COLO829 (cell line): ENCODE data around the gene MTCH1.
"Not testable (repeated sequence)": the region's sequence is repeated elsewhere in the genome, so short reads cannot be mapped to it uniquely, and the experiment has no call there.

Experiments
- DNase-seq: peaks from one replicate; pipeline ENCODE4 v3.0.0; 2012; ENCODE audit warnings: low spot score

Gene MTCH1

DNA sequence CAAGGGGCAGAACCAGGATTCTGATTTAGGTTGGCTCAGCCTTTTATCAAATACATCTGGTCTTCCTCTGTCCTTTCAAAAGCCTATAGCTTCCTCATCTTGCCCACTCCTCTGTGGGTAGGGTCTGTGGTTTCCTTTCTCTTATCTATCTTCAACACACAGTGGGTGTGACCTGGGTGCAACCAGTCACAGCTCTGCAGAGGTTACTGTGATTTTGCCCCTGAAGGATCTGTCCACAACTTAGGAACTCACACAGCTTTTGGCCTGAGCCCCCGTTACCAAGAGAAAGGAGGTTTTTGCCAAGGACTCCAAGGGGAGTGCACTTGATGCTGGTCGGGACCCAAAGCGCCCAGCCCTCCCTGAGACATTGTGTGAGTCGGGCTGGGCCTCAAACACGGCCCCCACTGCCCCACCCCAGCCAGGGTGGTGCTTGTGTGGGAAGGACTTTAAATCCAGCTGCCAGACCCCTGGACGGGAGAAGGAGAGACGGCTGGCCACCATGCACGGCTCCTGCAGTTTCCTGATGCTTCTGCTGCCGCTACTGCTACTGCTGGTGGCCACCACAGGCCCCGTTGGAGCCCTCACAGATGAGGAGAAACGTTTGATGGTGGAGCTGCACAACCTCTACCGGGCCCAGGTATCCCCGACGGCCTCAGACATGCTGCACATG is 31.6 kb downstream of the MTCH1 start, which contains the start of gene PI16:
Gene PI16 (plus strand): TSS at position 477 of the 670 bp plus-strand sequence. CDS start 23 bp downstream, at position 500.
- no peak for DNase-seq

DNA sequence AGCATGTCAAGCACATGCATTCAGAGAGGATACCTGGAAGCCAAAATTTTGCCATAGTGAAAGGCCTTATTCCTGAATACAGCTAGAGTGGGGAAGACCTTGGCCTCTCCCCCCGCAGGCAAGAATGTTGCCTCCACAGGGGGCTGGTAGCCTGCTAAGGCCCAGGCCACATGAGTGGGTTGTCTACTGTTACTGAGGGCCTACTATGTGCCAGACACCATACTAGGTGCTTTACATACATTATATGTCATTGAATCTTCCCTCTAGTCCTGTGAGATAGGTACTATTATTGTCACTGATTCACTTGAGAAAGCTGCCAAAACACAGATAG is 32.1 kb downstream of the MTCH1 start:
- no peak for DNase-seq

DNA sequence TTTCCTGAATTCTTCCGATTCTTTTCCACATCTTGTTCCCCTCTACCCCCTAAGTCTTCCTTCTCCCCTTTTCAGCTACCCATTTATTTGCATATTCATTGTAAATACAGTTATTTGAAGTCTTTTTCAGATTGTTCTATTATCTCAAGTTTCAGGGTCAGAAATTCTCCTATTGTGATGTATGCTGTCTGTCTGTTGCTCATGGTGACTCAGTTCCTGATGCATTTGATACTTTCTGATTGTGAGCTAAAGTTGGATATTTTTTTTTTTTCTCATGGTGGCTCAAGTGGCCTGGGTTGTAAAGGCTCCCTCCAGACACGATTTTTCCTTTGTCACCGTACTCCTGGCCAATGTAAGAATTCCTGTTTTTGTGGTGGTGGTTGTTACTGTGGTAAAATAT is 36.4 kb downstream of the MTCH1 start:
- DNase-seq, result no peak

DNA sequence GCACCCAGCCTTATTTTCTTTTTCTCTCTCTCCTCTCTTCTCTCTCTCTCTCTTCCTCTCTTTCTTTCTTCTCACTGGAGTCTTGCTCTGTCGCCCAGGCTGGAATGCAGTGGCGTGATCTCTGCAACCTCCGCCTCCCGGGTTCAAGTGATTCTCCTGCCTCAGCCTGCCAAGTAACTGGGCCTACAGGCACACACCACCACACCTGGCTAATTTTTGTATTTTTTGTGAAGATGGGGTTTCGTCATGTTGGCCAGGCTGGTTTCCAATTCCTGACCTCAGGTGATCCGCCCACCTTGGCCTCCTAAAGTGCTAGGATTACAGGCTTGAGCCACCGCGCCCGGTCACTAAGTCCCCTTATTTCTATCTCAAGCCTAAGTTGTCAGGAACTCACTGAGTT is 36.9 kb downstream of the MTCH1 start:
- DNase-seq, result not testable (repeated sequence)

DNA sequence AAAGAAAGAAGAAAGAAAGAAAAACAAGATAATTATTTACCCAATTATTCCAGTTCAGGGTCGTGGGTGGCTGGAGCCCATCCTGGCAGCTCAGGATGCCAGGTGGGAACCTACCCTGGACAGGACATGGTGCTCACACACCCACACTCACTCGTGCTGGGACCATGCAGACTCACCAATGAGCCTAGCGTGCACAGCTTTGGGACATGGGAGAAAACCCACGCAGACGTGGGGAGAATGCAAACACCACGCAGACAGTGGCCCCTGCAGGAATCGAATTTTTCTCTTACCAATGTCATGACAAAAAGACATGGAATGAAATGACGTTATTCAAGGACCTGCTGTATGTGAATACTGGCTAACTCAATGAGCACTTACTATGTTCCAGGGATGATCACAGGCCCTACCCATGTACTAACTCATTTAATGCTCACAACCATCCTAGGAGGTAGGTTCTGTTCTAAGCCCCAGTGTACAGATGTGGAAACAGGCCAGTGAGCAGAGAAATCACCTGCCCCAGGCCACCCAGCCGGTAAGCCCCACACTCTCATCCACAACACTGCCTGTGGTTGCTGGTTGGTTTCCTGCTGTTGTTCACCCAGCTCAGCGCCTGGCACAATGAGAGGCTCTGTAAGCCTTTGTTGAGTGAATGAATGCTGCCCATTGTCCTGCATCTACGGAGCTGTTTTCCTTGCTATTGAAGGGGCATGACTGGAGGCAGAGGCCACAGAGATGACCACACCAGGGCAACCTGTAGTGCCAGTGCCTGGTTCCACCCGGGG is 38.2 kb downstream of the MTCH1 start:
- peak; percentile 51 for DNase-seq

DNA sequence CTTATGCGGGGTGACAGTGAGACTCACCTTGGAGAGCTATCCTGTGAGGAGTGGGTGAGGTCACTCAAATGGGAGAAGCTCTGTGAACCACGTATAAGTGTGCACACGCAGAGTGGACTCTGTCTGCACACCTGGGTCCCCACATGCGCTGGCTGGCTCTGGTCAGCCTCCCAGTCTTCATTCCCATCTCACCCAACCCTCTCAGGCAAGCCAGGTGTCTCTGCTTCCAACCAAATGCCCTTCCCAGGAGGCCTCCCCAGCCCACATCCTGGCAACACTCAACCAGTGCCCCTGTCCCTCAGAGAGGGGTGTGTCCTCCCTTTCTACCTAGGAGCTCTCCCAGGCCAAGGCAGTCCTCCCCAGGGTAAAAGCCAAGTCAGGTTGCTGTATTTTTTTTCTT is 39.5 kb downstream of the MTCH1 start:
- DNase-seq, result no peak

DNA sequence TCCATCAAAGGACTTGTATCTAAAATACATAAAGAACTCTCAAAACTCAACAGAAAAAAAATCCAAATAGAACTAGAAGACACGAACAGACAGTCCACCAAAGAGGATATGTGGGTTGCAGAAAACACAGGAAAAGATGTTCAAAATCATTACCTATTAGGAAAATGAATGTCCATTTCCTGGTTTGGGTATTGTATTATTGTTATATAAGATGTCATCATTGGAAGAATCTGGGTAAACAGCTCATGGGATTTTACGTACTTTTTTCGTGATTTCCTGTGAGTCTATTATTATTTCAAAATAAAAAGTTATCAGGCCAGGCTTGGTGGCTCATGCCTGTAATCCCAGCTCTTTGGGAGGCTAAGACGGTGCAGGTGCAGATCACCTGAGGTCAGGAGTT is 40.7 kb downstream of the MTCH1 start:
- DNase-seq, result no peak

DNA sequence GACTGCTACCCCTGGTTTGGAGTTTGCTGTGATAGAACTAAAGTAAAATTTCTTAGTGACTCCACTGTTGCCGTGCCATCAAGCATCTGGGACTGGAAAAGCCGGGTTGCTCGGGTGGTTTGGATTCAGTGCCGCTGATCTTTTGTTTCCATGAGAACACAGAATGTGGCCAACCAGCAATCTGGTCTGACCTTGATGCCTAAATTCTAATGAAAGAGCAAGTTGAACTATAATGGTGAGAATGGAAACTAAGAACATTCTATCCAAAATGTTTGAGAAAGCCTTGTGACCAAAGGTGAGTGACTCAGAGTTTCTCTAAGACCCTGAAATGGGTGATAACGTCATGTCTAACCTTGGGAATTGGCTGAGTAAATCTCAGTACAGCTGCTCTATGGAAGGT is 41.3 kb downstream of the MTCH1 start:
- no peak for DNase-seq

DNA sequence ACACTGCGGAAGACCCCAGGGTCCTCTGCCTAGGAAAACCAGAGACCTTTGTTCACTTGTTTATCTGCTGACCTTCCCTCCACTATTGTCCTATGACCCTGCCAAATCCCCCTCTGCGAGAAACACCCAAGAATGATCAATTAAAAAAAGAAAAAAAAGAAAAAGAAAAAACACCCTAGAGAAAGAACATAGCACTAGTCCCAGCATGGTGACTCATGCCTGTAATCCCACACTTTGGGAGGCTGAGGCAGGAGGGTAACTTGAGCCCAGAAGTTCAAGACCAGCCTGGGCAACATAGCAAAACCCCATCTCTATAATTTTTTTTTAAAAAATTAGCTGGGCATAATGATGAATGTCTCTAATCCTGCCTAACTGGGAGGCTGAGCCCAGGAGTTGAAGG is 43.7 kb downstream of the MTCH1 start:
- DNase-seq, result not testable (repeated sequence)

DNA sequence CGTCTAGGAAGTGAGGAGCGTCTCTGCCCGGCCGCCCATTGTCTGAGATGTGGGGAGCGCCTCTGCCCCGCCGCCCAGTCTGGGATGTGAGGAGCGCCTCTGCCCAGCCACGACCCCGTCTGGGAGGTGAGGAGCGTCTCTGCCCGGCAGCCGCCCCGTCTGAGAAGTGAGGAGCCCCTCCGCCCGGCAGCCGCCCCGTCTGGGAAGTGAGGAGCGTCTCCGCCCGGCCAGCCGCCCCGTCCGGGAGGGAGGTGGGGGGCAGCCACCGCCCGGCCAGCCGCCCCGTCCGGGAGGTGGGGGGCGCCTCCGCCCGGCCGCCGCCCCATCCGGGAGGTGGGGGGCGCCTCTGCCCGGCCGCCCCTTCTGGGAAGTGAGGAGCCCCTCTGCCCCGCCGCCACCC is 44.4 kb downstream of the MTCH1 start:
- not testable (repeated sequence) for DNase-seq

DNA sequence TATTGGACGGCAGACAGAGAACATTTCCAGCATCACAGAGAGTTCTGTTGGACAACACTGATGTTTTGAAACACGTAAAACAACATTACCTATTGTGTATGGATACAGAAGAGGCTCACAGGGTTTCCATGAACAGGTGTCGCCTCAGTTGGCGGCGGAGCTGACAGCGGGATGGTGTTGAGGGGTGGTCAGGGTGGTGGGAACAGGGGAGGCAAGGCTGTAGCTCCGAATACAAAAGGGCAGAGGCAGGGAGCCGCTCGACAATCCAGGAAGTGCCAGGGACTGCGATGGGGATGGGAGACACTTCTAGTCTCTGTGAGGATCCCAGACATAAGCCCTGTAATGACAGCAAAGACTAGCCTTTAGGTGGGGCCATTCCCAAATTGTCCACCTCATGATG is 46.0 kb downstream of the MTCH1 start:
- DNase-seq, result no peak

DNA sequence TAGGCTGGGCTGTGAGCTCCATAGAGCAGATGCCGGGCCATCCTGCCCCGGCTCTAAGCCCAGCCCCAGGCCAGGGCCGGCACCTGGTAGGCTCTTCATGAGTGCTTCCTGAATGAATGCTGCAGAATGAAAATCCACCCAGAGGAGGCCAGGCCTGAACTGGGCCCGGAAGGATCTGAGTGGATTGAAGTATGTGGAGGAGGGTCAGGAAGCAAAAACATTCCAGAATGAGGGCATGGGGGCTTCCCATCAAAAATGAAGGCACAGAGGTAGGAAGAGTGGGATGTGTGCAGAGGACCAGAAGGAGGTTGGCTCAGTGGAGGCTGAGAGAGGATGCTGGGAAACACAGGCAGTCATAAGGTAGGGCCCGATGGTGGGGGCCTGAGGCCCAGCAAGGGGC is 47.0 kb downstream of the MTCH1 start:
- DNase-seq, result not testable (repeated sequence)

DNA sequence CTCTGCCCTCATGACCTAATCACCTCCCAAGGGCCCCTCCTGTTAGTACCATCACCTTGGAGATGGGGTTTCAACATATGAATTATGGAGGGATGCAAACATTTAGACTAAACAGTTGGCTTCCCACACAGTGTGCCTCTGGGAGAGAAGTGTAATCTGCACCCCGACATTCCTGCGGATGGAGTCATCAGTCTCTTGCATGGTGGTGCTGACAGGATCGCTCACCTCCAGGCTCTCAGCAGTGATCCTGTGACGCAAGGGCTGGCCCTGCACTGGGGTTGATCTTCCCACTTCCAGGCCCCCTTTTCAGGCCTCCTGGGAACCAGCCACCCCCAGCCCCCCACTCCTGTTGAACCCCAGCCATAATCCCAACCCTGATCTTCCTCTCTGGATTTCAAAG is 47.5 kb downstream of the MTCH1 start:
- DNase-seq, result no peak

DNA sequence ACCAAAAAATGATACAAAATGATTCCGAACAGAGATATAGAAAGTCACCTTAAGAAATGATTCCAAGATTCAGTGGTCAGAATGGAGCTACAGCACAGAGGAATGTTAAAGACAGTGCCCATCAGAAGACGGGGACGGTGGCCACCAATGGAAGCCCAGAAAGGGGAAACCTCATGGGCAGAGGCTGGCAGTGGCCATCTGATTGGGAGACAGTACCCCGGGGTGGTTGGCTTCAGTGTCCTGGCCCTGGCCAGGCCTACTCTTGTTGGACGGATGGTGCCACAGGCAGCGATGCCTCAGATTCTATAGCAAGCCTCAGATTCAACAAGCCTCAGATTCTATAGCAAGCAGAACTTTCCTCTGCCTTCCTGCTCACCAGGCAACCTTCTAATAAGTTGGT is 48.1 kb downstream of the MTCH1 start:
- no peak for DNase-seq

DNA sequence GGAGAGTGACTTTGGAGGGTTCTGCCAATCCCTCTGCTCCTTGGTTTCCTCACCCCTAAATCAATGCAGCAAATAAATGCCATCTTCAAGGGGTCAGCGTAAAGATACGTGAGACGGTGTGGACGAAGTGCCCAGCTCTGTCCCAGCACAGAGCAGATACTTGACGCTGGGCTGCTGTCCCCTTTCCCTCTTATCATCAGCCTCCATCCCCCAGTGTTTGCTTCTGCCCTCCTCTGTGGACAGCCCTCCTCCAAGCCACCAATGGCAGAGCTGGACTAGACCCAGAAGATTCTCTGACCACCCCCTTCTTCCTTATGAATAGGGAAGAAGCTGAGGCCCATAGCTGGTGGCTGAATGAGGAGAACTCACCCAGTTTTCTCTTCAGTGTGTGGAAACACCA is 49.2 kb downstream of the MTCH1 start:
- DNase-seq, result no peak

DNA sequence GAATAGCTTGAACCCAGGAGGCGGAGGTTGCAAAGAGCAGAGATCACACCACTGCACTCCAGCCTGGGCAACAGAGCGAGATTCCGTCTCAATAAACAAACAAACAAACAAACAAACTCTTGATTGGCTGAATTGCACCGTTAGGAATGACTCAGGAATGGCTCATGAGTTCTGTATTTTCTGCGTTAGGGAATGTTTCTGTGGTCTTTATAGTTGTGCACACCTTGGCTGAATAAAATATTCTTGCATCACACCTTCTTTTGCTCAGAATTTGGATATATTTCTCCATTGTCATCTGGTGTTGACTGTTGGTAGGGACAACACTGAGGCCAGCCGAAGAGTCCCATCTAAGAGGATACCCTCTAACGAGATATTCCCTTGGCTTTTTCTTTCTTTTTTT is 51.1 kb downstream of the MTCH1 start:
- no peak for DNase-seq

DNA sequence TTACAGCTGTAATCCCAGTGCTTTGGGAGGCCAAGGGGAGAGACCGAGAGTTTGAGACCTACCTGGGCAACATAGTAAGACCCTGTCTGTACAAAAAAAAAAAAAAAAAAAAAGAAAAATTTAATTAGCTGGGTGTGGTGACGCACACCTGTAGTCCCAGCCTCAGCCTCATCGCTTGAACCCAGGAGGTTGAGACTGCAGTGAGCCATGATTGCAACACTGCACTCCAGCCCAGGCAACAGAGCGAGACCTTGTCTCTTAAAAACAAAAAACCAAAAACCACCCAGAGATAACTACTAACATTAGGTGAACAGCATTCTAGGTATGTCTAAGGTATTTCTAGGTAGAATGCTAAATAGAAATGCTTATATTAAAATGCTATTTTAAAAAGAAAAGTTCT is 52.5 kb downstream of the MTCH1 start:
- no peak for DNase-seq

DNA sequence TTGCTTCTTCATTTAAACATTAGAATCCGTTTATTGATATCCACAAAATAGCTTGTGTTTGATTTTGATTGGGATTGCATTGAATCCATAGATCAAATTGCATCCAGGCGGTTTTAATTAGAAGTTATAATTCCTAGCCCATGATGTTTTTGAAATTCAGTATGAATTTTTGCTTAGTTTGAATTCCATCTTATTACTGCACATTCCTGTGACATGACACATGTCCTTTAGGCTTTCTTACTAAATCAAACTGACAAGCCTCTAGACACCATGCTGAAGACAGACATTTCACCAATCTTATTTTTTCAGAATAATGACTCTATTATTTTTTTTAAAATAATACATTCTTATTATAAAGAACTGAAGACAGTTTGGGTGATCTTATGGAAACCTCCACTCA is 52.9 kb downstream of the MTCH1 start:
- DNase-seq, result no peak

DNA sequence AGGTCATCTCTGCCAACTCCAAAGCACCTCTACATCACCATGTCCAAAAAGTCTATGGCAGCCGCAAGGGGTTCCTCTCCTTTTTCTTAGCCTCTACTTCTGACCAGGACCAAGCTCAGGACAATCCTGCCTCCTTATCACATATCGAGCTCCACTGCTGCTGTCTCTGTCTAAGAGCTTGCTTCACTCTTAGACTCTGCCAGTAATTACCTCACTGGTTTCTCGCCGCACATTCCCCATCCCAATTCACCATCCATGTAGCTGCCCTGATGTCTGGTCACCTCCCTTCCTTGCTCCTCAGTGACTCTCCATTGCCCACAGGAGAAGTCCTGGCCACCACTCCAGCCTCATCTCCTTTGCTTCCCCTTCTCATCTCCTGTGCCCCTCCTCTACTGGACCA is 55.5 kb downstream of the MTCH1 start:
- no peak for DNase-seq

DNA sequence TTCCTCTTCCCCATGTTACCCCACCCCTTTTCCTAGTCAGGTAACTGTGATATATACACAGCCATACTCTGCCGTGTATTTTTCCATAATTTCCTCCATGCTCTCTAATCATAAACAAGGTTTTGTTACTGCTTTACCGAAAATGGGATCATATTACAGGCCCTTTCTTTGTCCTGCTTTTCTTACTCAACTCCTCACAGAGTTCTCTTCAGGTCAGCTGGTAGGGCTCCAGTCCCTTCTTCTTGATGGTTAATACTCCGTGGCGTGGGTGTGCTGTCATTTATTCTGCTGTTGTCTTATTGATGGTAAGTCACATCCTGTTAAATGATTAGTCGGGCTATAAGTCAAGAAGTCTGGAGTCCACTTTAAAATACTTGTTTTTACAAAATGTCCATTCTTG is 56.4 kb downstream of the MTCH1 start:
- peak; percentile 88 for DNase-seq

DNA sequence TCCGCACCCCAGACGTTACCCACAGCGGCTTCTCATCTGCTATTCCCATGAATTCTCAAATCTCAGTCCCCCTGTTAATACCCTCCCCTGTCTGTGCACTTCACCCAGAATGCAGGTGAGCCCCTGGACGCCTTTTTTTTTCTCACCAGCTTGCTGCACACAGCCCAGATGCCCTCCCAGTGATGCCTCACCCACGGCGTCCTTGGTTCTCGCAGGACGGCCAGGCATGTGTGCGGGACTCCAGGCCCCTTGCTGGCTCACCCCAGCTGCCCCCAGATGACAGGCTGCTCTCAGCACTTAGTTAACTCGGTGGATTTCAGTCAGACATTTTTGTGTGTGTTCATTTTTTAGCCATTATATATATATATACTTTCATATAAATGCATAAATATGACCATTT is 56.8 kb downstream of the MTCH1 start:
- DNase-seq, result no peak

DNA sequence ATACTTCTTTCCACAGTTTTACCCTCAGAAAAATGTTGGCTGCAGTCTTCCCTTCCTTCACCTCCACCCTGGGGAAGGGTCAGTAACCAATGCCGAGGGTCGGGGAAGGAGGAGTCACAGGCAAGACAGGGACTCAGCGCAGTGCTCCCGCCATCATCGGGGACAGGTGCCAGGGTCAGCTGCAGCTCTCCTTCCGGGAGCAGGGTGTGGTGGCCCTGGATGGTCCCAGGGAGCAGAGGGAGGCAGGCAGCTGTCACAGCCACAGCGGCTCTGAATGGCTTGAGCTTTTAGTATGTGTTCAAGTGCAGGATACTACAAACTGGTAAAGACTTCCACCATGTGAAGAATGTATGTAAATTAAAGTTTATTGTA is 57.5 kb downstream of the MTCH1 start:
- no peak for DNase-seq

DNA sequence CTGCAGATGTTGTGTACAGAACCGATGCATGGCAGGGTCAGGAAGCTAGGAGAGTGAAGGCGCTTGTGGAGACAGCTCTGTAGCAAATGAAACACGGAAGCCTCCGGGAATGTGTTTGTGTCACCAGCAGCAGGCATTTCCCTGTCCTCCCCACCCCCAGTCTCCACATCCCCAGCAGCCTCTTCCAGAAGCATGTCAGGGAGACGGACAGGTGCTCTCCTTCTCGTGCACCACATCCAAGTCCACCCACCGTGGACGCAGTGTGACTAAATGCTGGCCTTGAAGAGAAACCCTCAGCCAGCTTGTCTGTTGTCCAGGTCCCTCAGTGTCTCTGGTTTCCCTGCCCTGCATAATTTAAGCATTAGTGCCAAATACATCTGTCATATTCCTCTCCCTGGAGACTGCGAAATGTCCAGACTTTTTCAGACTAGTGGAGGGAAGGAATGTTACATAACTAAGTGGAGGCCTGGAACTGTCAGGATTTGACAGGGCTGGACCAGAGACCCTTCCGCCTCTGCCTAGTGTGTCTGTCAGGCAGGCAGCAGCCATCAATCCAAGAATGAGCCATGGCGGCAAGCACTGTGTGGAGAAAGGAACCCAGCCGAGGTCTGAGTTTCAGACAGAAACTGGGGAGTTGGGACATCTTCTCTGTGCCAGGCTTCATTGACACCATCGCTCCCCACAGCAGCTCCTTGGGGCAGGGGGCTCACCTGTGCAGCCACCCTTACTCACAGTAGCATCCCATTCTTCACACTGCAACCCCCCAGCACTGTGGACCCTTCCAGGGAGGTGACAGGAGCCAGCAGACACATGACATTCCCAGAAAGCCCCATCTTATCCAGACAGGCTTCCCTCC is 58.1 kb downstream of the MTCH1 start:
- DNase-seq, result no peak
